MM.1S (cell line): Measurements from ENCODE around the gene BCAP29.

Source experiments
- EZH2 ChIP-seq: fragments of 300-600 bp; sonication (generic); optimal IDR thresholded peaks from 2 replicates; pipeline ENCODE3; 2017; ENCODE audit warnings: low read depth, mild to moderate bottlenecking, antibody characterized with exemption, low read length, mixed read lengths
- EZH2phosphoT487 ChIP-seq: fragments of 300-600 bp; sonication (generic); IDR thresholded peaks from 2 replicates; pipeline ENCODE4 v1.6.1; 2018; ENCODE audit warnings: antibody characterized with exemption, low read length
- TF ChIP-seq, protein P1 (sequence below): fragments of 300-600 bp; sonication (generic); IDR thresholded peaks from 2 replicates; pipeline ENCODE4 v1.5.1; 2016; ENCODE audit warnings: antibody characterized with exemption, low read length, mixed read lengths

DNA sequence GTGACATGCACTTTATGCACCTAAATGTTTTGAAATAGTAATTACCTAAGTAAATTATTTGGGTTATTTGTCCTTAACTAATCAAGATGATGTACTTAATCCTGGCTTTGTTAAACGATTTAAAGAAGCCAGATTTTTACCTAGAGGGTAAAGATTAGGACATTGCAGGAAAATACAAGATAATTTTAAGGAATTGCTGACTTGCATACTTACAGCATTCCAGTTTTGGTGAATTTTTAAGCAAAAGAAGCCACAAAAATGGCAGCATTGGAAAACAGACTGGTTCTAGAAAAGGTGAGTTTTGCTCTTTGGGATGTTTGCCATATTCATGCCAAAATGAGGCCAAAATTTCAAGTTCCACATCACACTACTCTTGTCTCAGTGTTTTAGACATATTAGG lies 33.4 kb downstream of the BCAP29 start:
- TF ChIP-seq, protein P1, sequence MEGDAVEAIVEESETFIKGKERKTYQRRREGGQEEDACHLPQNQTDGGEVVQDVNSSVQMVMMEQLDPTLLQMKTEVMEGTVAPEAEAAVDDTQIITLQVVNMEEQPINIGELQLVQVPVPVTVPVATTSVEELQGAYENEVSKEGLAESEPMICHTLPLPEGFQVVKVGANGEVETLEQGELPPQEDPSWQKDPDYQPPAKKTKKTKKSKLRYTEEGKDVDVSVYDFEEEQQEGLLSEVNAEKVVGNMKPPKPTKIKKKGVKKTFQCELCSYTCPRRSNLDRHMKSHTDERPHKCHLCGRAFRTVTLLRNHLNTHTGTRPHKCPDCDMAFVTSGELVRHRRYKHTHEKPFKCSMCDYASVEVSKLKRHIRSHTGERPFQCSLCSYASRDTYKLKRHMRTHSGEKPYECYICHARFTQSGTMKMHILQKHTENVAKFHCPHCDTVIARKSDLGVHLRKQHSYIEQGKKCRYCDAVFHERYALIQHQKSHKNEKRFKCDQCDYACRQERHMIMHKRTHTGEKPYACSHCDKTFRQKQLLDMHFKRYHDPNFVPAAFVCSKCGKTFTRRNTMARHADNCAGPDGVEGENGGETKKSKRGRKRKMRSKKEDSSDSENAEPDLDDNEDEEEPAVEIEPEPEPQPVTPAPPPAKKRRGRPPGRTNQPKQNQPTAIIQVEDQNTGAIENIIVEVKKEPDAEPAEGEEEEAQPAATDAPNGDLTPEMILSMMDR, result no peak
- TF ChIP-seq EZH2, result no peak
- TF ChIP-seq EZH2phosphoT487, result no peak
